GM18868 (cell line): Measurements from ENCODE around the gene PIK3IP1.

ENCODE experiments used
- ATAC-seq: cut with Tn5 transposase; IDR thresholded peaks from one replicate; pipeline ENCODE4 v1.9.1; 2021; ENCODE audit warnings: mild to moderate bottlenecking, moderate library complexity; ENCODE audit not compliant: unreplicated experiment

Gene PIK3IP1

GRCh38 chr22:31313366-31314147 is 21.3 kb upstream of the PIK3IP1 start:
- ATAC-seq: no peak

GRCh38 chr22:31308181-31308580 is 15.9 kb upstream of the PIK3IP1 start:
- no peak for ATAC-seq

- no peak for ATAC-seq
Observed at GRCh38 chr22:31305194-31305593, 12.9 kb upstream of the PIK3IP1 start.

DNA sequence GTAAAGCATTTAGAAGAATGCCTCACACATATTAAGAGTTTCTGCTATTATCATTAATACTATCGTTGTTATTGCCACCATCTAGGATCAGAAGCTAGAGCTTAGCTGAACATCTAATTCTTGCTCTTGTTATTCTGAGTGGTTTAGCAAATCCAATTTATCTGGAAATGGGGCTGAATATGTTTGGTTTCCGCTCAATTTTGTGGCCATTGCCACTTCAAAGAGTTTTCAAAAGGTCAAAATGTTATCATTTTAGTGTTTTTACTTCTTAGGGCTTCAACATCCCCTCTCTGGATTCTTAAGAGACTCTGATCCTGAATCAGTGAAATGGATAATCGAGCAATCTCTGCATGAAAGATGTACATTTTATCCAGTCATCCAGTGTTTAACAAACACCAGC is 10.2 kb upstream of the PIK3IP1 start:
- no peak for ATAC-seq

GRCh38 chr22:31302006-31302405 is 9.7 kb upstream of the PIK3IP1 start:
- no peak for ATAC-seq

GRCh38 chr22:31300896-31301295 is 8.6 kb upstream of the PIK3IP1 start:
- ATAC-seq: no peak

DNA sequence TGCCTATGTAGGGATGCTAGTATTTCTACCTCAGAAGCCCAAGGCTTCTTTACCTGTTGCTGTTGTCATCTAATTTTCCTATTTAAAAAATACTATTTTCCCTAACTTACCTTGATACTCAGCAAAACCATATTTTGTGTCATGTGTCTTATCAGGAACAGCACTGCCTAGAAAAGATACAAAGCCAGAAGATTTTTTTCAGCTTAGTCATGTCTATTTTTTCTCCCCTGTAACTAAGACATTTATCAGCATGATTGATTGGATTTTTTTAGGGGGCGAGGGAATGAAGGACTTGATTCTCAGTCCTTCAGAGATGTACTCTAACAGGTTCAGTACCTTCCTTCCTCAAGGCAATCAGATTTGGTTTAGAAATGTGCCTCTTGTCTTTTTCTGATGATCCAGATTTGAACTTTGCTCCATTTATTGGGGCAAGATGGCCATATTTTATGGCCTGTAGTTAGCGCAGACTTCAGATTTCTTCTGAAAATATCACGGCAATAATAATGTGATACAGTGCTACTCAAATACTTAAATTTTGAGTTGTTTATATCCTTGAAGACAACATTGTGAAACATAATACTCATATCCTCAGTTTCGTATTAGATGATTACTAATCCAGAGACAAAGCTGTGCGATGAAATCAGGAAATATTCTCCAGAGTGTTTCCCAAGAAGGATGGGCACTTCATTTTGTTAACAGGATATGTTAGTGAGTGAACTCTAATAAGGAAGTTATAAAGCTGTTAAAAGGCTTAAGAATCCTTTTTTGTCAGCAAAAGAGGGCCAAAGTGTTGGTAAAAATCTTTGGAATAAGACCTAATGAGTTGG is 3.8 kb upstream of the PIK3IP1 start:
- no peak for ATAC-seq

- ATAC-seq: no peak
Observed at GRCh38 chr22:31295360-31295759, 3.1 kb upstream of the PIK3IP1 start.

GRCh38 chr22:31291481-31292235 is 630 bp downstream of the PIK3IP1 start:
- ATAC-seq: no peak

DNA sequence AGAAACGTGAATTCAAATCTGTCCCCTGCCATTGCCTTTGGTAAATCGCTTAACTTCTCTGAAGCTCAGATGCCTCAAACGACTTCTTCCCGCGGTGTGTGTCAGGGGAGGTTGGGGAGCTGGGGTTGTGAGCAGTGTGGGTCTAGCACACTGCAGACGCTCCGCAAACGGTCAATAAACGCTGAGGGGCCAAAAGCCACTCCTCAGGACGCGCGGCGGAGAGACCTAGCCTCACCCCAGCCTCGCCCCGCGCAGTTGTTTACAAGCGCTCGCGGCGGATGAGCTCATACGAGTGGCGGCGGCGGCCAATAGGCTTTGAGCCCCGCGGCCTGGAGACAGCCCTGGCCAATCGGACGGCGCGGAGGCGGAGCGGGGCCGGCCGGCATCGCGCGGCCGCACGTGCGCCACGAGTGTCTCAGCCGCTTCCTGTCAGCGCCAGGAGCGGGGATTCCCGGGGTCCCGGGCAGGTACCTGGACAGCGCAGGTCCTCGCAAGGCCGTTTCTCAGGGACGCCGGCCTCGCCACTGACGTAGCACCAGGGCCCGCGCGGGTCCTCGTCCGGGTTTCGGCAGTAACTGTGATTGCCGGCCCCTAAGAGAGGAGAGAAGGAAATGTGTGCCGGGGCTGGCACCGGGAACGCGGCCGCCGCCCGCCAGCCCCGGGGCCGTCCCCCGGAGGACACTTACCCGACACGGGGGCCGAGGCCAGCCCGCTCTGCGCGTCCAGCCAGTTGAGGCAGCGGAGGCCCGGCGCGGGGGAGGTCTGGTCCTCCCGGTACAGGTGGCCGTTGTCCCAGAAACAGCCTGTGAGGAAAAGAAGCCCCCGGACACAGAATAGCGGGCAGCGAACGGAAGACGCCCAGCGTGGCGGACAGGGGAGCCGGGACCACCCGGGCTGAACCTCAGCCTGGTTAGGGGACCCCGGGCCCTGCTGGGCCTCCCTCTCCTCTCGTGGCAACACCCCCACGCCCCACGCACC is 1.5 kb downstream of the PIK3IP1 start:
- ATAC-seq: peak; percentile 87

GRCh38 chr22:31289344-31289743 is 2.9 kb downstream of the PIK3IP1 start:
- no peak for ATAC-seq

- ATAC-seq: no peak
Observed at GRCh38 chr22:31288496-31289240, 3.6 kb downstream of the PIK3IP1 start.

DNA sequence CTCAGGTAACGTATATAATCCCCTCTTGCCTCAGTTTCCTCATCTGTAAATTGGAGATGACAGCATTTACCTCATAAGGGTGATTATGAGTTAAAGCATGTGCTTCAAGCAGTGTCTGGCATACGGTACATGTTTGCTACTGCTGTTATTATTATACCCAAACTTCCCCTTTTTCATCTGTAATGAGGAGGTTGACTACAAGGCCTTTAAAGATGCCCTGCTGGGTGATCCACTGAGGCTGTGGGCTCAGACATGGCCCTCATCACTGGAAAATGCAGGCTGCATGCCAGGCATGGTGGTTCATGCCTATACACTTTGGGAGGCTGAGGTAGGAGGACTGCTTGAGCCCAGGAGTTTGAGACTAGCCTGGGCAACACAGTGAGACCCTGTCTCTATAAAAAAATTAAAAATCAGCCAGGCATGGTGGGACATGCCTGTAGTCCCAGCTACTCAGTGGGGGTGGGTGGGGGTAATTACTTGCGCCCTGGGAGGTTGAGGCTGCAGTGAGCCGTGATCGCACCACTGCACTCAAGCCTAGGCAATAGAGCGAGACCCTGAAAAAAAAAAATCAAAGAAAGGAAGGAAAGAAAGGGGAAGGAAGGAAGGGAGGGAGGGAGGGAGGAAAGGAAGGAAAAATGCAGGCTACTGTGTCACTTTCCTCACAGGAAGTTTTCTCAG is 4.3 kb downstream of the PIK3IP1 start:
- no peak for ATAC-seq

DNA sequence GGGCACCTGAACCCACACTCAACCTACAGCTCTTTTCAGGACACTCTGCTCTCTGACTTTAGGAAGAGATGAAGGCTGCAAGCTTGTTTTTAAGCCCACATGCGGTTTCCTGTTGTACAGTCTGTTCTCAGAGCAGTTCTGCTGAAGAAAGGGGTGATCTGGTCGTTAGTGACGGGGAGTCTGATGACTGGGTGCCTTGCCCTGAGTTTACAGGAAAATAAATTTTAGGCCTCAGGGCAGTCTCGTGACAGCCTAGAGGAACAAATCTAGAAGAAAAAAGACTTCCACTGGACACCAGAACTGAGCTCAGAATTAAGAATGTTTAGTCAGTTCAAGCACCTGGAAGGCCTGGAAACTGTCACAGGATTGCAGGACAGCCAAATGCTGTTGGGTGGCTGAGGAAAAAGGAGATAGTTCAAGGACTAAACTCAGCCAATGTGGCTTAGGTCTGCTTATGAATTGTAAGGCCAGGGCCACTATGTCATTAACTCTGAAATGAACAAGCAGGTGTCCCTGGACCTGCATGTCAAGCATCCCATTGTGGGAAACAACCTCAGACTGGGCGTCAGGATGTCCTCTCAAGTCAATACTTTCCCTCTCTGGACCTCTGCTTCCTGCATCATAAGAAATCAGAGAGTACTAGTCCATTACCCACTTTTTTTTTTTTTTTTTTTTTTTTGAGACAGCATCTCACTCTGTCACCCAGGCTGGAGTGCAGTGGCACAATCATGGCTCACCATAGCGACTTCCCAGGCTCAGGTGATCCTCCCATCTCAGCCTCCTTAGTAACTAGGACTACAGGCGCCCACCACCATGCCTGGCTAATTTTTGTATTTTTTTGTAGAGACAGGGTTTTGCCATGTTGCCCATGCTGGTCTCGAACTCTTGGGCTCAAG is 5.7 kb downstream of the PIK3IP1 start:
- no peak for ATAC-seq

DNA sequence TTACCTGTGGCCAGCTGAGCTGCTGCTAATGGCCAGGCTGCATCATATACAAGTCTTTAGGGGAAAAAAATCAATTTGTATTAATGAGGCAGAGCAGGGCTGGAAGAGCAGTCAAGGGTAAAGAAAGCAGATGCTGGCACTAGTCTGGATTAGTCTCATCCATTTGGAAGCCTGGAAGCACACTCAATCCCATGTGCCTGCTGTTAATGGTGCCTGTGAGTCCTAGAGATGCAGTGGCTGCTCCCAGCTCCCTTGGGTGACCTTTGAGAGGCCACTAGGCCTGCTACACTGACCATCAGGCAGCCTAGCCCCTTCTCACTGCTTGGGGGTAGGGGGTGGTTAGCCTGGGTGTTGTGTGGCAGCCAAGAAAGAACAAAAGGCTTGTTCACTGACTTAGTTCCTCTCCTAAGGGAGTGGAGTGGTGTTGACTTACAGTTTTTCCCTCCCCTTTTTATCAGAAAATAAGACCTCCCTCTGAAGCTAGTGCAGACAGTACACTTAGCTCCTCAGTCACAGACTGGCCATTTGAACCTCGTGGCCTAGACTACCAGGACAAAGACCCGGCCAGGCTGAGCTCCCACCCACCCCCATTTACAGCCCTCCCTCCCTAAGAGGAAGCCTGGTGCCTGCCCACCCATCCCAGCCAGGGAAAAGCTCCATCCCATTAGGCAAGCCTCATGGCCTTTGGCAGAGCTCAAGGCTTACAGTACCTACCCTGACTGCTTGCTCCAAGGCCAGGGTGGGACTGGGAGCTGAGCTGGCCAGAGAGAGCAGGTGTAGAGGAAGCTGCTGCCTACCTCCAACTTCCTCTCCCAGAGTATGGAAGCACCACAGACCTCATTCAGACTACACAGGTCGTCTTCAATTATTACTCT is 7.8 kb downstream of the PIK3IP1 start:
- ATAC-seq: no peak

DNA sequence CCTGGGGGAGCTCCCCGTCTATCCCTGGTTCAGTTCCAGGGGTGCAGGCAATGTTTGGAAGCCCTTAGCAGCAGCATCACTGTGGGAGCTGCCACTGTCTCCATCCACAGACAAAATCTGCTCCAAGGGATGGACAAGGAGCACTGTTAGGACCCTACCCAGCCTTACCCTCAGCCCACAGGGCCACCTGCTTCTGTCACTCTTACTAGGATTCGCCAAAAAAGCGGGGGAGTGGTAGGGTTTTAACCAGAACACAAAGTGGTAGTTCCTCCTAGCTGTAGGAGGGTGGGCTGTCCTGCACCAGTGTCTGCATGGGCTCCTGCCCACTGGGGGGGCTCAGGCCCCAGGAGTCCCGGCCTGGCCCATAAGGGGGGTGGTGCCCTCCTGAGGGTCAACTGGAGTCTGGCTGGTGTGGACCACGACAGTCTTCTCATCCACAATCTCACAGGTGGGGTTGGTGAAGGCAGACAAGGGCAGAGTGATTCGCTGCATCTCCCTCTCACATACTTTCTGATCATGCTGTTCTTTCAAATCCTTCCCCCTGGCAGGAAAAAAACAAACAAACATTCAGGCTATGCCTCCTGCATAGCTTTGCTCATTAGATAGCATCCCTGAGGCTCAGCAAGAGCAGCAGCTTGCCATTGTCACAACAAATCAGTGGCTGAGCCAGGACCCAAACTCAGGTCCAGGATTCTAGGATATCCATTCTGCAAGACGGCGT is 9.4 kb downstream of the PIK3IP1 start:
- ATAC-seq: no peak
